SH-SY5Y (cell line): Measurements from ENCODE around the gene ZFP69B.

Experiments
- GATA2 ChIP-seq: IDR thresholded peaks from 2 replicates; pipeline ENCODE4 v1.6.1; 2011; ENCODE audit warnings: mild to moderate bottlenecking, low read depth, low read length
- GATA3 ChIP-seq: IDR thresholded peaks from 2 replicates; pipeline ENCODE4 v1.6.1; 2011; ENCODE audit warnings: low read depth, mild to moderate bottlenecking, low read length, moderate library complexity

DNA sequence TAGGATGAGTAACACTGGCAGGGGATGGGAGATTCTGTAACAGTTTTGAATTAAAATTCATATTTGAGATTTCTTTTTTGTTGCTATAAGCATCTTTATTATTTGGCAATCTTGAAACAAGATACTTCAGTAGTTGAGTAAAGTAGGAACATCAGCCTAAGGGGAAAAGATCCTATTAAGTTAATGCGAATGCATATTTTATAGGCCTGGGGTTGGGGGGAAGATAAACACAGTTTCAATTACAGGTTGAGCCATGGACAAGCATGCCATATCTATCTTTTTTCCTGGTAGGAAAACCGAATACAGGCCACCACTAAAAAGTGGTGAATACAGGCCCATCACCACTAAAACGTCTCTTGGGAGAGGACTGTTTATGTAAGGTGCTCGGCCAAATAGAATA, 44.5 kb upstream of the ZFP69B start:
- TF ChIP-seq GATA2, result no peak
- no peak for TF ChIP-seq GATA3
